ENCODE data around the gene LDAF1.
"Not testable (repeated sequence)": the region's sequence is repeated elsewhere in the genome, so short reads cannot be mapped to it uniquely, and the experiment has no call there.

LDAF1 gene

DNA sequence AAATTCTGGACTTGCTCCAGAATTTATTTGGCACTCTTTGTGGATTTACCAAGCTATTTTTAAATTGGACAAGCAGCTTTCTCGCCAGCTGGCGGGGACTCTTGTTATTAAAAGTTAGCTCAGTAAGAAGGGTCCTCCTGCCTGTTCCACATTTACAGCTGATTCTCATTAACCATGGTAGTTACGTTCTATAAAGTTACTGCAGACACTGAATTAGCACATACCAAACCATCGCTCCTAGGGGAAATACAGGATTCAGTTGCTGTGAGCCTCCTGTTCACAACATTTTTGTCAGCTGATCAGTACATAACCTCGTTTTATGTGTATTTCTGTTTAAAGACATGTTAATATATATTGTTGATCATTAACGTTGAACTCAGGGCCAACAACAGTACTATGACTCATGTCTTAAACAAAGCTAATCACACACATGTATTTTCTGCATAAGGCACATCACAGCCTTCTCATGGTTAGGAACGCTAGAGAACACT is 4.2 kb downstream of the LDAF1 start:
- DNase-seq (ENCODE audit: low read depth in 2 of 2), result no peak

DNA sequence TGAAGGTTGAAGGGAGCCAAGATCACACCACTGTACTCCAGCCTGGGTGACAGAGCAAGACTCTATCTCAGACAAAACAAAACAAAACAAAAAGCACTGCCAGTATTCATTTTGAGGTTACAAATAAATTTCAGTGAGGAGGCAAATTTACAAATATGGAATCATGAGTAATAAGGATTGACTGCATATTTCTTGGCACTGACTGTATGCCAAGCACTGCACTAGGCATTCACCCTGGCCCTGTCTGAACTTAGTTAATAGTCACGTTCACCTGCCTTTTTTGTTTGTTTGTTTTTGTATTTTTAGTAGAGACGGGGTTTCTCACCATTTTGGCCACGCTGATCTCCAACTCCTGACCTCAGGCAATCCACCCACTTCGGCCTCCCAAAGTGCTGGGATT is 5.1 kb downstream of the LDAF1 start:
- no peak for DNase-seq (ENCODE audit: low read depth in 2 of 2)

DNA sequence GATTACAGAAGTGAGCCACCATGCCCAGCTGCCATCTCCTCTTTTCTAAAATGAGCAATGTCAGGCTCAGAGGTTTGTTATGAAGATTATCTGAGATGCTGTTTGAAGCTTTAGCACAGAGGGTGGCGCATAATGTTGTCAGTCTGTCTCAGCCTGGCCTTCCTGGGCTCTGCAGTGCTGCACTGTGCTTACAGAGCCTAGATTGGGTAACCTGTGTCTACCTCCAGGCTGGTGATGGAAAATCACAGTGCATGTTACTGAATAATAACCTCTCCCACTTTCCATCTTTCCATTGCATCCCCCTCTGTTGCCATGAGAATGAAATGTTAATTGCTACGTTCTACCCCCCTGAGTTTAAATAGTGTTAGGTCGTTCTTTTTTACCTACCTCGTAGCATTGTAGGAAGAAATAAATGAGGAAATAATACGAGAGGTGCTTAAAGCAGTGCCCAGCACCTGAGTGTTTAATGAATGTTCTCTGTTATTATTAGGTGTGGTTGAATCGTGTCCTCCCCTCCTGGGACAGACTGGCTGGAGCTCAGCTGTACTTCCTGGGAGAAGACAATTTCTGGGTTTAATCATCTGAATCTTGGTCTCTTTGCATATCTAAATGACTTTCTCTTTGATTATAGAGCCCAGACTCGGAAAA is 6.2 kb downstream of the LDAF1 start:
- no peak for DNase-seq (ENCODE audit: low read depth in 2 of 2)

DNA sequence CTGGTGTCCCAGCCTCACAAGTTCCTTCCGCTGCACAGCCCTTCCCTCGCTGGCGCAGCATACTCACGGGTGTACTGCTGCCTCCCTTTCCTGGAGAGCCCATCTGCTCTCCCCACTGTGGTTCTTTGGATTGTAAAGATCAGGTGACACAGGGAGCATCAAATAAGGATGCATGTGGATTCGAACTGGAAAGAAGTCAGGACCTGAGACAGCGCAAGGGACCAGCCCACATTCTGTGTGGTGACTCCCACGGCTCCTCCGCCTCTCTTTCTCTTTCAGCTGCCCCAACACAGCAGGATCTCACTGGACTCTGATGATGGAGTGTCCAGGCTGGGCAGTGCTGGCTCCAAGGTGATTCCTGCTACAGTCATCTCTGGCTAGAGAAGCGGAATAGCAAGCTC is 8.1 kb downstream of the LDAF1 start:
- no peak for DNase-seq (ENCODE audit: low read depth in 2 of 2)

DNA sequence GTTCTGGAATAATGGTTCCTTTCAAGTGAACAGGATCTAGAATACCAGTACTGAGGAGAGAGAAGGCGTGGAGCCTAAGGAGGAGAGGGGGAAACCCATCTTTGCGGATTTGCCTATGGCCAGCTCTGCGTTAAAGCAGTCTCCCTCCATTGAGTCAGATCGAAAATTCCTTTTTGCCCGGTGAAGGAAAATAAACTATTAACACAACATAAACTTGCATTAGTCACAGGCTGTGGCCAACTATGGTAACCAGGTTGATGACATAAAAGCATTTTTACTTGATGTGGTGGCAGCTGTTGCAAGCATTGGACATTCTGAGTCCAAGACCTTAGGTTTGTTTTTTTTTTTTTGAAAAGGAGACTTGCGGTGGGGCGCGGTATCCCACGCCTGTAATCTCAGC is 8.9 kb downstream of the LDAF1 start:
- no peak for DNase-seq (ENCODE audit: low read depth in 2 of 2)

DNA sequence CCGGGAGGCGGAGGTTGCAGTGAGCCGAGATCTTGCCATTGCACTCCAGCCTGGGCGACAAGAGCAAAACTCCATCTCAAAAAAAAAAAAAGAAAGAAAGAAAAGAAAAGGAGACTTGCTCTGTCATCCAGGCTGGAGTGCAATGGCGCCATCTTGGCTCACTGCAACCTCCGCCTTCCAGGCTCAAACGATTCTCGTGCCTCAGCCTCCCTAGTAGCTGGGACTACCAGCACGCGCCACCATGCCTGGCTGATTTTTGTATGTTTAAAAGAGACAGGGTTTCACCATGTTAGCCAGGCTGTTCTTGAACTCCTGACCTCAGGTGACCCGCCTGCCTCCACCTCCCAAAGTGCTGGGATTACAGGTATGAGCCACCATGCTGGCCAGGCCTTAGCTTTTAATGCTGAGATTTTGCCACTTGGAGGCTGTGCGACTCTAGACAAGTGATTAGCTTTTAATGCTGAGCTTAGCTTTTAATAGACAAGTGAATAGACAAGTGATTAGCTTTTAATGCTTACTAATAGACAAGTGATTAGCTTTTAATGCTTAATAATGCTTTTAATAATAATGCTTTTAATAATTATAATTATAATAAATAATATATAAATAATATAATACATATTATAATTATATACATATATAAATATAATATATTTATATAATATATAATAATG is 9.6 kb downstream of the LDAF1 start:
- no peak for DNase-seq (ENCODE audit: low read depth in 2 of 2)

DNA sequence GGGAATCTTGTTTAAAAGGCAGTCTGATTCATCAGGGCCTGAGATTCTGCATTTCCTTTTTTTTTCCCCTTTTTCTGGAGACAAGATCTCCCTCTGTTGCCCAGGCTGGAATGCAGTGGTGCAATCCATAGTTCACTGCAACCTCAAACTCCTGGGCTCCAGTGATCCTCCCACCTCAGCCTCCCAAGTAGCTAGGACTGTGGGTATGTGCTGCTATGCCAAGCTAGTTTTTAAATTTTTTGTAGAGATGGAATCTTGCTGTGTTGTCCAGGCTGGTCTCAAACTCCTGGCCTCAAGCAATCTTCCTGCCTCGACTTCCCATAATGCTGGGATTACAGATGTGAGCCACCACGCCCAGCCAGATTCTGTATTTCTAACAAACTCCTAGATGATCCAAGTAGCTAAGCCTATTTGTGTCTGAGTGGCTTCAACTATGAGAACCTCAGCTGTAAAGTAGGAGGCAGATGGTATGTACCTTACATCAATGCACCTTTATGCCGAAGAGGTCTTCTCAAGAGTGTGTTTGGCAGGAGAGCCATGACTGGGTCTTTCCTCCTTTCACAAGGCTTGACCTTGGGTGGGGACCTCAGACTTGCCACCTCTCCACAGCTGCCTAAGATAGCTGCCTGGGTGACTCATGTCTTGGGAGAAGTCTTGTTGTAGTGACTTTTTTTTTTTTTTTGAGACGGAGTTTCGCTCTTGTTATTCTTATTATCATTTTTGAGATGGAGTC is 10.9 kb downstream of the LDAF1 start:
- DNase-seq (ENCODE audit: low read depth in 2 of 2), result no peak

DNA sequence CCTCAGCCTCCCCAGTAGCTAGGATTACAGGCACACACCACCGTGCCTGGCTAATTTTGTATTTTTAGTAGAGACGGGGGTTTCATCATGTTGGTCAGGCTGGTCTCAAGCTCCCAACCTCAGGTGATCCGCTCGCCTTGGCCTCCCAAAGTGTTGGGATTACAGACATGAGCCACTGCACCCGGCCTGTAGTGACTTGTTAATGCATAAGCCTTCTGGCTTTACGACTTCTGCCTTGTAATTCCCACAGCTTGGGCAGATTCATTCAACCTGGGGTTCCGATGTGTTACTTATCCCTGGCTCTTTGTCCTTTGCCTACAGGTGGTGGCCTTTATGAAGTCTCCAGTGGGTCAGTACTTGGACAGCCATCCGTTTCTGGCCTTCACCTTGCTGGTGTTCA is 11.6 kb downstream of the LDAF1 start:
- DNase-seq (ENCODE audit: low read depth in 2 of 2), result not testable (repeated sequence)

DNA sequence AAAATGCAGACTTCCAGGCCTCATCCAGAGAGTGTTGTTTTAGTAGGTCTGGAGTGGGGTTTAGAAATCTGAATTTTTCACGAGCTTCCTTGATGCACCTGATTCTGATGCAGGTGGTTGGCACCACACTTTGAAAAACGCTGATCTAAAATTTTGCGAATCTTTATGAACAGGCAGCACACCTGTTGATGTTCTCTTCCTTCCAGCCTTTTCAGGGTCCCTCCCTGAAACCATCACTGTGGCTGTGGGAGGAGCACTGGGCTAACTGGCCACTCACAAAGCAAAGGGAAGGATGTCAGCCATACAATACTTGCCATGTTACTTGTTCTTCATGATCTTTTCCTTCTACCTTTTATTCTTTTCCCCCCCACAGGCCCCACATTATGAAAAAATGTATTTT is 14.2 kb downstream of the LDAF1 start:
- DNase-seq (ENCODE audit: low read depth in 2 of 2), result no peak

DNA sequence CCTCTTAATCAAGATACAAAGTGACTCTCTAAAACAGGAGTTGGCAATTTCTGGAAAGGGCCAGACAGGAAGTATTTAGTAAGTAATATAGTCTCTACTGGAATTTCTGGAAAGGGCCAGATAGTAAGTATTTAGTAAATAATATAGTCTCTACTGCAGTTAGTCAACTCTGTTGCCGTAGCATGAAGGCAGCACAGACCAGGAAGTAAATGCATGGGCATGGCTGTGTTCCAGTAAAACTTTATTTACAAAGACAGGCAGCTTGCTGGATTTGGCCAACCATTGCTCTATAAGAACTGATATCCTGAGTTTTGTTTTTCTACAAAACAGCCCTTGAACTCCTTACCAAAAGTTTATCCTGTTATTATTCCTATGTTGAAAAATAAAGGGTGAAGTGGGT is 16.9 kb downstream of the LDAF1 start:
- DNase-seq (ENCODE audit: low read depth in 2 of 2), result no peak

DNA sequence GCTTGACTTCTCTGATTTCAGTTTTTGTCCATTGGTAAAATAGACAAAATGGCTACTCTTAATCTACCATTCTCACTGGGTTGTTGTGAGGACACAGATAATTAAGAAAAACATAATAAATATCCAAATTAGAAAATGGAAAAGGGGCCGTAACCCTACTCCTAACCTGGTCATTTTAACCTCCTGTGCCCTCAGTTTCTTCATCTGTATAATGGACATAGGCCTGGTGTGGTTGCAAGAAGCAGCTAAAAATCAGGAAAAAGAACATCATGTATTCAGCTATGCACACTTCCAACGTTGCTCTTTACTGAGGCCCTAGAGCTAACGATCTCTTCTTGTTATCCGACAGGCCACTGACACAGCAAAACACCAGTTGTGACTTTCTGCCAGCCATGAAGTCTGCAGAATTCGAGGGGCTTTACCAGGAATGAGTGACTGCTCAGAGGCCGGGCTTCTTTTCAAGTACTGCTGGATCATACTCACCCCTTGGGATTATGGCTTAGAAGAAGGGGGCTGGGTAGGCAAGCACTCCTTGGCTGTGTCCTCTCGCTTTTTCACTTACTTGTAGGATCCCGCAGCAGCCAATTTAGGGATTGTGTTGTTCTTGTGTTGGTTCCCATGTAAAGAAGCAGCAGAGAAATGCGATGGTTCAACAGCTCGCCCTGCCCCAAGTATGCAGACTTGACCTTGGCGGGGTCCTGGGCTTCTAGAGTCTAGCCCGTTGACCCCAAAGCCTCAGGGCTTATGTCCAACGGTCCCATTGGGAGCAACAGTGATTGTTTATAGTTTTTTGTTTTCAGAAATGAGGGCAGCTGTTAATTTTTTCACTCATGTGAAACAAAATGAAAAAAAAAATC is 20.9 kb downstream of the LDAF1 start:
- no peak for DNase-seq (ENCODE audit: low read depth in 2 of 2)

DNA sequence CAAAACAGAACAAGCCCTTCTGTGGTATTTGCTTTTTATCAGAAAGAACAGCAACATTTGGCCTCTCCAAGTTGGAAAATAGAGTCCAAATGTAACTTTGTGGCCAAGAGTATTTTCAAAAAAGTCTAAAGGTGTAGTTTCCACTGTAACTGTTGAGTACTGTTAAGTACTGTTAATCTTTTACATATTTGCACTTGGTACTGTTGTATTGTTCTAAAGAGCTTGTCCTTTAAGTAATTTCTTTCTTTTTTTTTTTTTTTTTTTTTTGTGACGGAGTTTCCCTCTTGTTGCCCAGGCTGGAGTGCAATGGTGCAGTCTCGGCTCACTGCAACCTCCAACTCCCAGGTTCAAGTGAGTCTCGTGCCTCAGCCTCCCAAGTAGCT is 21.5 kb downstream of the LDAF1 start:
- no peak for DNase-seq (ENCODE audit: low read depth in 2 of 2)

DNA sequence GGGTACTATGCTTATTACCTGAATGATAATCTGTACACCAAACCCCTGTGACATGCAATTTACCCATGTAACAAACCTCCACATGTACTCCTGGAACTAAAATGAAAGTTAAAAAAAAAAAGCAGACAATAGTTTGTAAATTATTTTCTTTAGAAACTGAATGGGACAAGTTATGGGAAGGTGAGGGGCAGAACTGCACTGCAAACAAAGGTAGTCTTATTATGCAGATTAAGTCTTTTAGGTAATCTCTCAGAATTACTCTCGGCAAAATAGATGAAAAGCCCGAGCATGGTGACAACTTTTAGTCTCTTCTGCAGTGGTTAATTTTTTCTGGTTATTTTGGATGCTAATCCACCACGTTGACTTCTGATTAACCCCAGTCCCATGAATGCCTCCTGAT is 25.5 kb downstream of the LDAF1 start:
- no peak for DNase-seq (ENCODE audit: low read depth in 2 of 2)

DNA sequence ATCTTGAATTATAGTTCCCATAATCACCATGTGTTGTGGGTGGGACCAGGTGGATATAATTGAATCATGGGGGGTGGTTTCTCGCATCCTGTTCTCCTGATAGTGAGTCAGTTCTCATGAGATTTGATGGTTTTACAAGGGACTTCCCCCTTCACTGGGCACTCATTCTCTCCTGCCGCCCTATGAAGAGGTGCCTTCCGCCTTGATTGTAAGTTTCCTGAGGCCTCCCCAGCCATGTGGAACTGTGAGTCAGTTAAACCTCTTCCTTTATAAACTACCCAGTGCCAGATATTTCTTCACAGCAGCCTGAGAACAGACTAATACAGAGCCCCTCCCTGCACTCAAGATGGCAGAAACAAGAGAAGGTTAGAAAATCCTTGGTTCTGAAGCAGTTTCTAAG is 26.4 kb downstream of the LDAF1 start:
- no peak for DNase-seq (ENCODE audit: low read depth in 2 of 2)

DNA sequence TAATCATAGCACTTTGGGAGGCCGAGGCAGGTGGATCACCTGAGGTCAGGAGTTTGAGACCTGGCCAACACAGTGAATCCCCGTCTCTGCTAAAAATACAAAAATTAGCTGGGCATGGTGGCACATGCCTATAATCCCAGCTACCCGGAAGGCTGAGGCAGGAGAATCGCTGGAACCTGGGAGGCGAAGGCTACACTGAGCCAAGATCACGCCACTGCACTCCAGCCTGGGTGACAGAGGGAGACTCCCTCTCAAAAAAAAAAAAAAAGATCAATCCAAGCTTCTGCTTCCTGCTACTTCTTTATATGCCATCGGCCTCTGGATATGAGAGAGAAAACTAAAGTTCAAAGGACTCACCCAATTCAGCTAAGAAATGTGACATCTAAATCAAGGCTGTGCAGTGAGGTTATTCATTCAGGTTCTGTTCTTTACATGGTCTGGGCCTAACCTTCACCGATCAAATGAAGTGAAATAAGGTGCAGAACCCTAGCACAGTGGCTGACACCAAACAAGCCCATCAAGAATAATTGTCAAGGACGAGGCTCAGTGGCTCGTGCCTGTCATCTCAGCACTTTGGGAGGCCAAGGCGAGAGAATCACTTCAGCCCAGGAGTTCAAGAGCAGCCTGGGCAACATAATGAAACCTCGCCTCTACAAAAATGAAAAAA is 27.3 kb downstream of the LDAF1 start:
- no peak for DNase-seq (ENCODE audit: low read depth in 2 of 2)

DNA sequence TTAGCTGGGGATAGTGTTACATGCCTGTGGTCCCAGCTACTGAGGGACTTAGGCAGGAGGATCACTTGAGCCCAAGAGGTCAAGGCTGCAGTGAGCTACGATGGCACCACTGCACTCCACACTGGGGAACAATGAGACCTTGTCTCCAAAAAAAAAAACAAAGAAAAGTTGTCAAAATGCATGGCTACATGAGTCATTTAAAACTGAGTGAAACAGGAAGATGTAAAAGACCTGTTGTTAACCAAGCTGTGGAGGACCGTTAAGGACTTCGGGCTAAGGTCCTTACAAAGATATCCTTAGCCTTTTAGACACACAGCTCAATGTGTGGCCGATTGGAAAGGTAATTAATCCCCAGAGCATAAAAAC is 27.8 kb downstream of the LDAF1 start:
- DNase-seq (ENCODE audit: low read depth in 2 of 2), result no peak

DNA sequence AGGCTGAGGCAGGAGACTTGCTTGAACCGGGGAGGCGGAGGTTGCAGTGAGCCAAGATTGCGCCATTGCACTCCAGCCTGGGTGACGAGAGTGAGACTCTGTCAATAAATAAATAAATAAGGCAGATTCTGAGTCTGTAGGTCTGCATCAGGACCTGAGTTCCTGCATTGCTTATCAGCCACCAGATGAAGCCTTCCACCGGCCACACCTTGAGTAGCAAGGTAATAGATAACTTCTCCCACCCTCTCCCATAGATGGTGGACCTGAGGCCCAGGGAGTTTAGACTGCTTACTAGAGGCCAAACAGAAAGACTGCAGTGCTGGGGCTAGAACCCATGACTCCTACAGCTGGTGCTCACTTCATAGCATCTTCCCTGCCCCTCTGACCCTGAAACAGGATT is 30.8 kb downstream of the LDAF1 start:
- no peak for DNase-seq (ENCODE audit: low read depth in 2 of 2)

DNA sequence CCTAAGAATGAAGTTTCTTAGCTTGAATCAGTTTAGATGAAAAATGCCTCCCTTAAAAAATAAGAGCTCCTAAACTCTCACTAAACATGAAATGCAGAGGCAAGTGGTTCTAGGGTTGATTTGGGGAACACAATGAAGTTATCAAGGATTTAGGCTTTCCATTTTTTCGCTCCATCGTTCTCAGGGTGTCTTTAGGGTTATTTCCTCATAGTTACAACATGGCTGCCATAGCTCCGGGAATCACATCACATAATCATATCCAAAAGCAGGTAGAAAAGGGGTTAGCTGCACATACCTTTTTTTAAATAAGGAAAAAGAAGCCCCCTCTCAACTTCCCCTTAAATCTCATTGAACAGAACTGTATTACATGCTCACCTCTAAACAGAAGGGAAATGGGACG is 31.5 kb downstream of the LDAF1 start:
- DNase-seq (ENCODE audit: low read depth in 2 of 2), result no peak

DNA sequence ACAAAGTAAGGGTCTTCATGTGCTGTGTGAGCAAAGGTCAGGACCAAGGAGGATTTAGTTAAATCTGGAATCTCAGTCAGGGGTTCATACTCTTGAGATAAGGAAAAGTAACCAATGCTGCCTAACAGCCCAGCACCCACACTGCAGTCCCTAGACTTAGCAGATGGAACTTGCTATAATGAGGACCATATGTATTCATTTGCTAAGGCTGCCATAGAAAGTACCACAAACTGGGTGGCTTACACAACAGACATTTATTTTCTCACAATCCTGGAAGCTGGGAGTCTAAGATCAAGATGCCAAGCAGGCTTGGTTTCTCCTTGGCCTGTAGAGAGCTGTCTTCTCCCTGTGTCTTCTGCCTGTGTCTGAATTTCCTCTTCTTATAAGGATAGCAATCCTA is 32.1 kb downstream of the LDAF1 start:
- DNase-seq (ENCODE audit: low read depth in 2 of 2), result no peak

DNA sequence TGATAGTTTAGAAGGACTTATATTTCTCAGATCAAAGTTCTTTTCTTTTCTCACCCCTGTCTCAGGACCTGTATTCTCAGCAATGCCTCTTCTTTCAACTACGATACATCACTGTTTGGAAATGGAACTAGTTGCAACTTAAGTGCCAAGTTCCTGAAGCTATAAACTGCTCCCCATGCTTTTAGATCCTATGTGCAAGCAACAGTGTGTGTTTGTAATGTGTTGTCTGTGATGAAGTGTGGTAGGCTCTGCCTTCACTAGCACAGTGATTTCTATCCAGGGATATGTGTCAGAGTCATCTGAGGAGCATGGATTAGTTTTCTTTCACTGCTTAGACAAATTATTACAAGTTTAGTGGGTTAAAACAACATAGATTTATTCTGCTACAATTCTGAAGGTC is 34.5 kb downstream of the LDAF1 start:
- DNase-seq (ENCODE audit: low read depth in 2 of 2), result no peak

DNA sequence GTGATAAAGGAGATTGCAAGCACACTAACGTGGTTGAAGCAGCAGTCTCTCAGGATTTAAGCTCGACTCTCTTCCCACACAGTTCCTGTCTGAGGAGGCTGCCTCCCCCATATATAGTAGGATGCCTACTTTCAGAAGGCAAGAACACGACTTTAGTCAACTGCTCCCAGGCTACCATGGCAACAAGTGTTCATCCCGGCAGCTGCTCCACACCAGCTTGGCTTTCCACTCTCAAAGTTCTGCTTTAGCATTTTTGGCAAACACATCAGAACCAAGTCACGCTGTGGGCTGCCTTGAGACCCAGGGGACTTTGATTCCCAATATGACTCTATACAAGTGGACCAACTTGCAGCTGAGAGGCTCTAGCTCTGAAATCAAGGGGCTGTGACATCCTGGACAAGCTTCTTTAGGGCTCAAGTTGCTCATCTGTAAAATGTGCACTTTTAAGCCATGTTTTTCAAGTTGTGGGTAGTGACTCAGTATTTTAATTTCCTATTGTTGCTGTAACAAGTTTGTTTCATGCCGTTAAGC is 36.4 kb downstream of the LDAF1 start:
- DNase-seq (ENCODE audit: low read depth in 2 of 2), result no peak
